HuH-7.5 (cell line): Measurements from ENCODE around the gene KRT86.

Source experiments
- DNase-seq: peaks from one replicate; pipeline ENCODE4 v3.0.0; 2011; ENCODE audit warnings: low spot score

KRT86 gene

DNA sequence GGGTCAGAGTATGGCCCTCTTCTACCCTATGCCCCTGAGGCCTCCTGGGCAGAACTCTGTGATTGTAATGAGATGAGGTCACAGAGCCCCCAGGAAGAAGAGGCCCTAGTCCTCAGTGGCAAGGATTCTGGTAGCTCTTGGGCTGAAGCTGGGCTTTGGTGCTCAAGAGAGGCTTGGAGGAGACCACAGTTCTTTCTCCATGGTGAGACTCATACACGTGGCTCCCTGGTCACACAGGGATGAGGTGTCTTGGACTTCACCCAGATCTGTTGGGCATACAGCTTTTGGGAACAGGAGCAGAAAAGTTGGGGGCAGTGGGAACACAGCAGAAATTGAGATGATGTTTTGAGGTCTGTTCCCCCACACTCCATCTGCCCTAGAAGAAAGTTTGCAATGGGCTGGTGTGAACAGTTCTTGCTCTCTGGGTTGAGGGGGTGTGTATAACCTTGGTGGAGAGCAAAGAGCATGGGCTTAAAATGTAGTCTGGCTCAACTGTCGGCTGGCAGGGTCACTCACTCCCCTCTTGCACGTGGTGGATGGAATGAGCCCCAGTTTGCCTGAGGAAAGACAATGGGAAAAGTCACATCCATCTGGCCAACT is at the start of gene KRT86:
TSS of gene KRT86 (plus strand) at position 125 of the 600 bp plus-strand sequence. CDS start 27,272 bp downstream, outside the sequence.
- DNase-seq, result no peak

DNA sequence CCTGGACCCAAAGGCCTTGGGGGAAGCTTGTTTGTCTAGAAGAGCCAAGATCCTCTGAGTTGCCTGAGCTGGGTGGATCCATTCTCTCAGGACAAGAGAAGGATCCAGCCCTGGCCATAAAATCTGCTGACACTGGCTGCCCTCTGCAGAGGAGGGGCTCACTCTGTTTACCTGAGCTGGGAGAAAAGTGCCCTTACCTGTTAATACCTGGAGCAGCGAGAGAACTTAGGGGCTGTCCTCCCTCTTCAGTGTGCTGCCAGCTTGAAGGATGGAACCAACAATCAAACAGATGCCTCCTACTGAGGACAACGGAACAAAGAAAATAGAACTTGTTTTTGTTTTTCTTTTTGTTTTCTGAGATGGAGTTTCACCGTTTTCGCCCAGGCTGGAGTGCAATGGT is 48.7 kb upstream of the KRT86 start:
- no peak for DNase-seq

DNA sequence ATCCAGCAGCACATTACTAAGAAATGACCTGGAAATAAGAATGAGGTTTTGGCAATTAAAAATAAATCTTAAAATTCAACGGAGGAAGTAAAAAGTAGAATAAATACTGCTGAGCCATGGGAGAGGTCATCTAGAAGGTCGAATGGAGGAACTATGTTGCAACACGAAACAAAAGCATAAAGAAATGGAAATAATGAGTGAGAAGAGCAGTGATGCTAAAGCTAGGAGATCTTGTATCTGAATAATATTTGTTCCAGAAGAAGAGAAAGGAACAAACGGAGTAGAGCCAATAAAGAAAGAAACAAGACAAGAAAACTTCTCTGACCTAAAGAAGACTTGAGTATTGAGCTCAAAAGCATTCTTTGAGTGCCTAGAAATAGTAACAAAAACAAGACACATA is 48.0 kb upstream of the KRT86 start:
- DNase-seq, result no peak

DNA sequence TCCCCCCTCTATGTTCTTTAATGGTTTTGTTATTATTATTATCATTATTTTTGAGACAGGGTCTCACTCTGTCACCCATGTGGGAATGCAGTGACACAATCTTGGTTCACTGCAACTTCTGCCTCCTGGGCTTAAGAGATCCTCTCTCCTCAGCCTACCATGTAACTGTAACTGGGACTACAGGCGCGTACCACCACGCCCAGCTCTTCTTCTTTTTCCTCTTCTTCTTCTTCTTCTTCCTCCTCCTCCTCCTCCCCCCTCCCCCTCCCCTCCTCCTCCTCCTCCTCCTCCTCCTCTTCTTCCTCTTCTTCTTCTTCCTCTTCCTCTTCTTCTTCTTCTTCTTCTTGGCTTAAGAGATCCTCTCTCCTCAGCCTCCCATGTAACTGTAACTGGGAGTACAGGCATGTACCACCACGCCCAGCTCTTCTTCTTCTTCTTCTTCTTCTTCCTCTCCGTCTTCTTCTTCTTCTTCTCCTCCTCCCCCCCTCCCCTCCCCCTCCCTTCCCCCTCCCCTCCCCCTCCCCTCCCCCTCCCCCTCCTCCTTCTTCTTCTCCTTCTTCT is 46.8 kb upstream of the KRT86 start:
- DNase-seq, result no peak

DNA sequence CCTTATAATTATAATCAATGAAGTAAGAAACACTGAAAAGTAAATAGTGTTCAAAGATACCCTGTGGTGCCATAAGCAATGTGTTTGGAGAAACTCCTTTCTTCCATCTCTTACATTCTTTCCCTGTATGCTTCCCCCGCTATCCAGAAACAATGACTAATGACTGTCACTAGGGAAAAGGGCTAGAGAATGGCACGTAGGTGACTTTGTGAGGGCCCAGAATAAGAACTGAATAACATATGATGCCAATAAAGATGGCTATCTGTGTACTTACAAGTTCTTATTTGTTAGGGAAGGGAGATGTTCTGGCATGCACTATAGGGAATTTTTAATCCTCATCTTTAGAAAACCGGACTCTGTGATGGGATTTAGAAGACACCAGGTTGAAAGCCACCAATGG is 46.1 kb upstream of the KRT86 start:
- no peak for DNase-seq

DNA sequence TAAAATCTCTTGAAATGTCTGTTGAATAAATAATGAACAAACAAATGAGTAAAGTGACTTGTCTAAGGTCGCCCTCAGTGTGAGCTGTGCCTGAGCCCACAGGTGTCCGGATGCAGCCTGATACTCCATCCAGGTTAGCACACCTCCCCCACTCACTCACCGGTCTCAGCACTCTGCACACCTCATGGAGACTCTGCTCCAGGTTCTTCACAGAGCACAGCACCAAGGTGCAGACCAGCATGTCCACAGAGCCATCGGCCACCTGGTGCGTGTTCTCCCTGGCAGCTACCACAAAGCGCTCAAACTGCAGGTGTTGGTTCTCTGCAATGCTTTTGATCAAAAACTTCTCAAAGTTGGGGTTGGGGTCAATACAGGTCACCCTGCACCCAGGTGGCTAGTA is 45.5 kb upstream of the KRT86 start:
- no peak for DNase-seq

DNA sequence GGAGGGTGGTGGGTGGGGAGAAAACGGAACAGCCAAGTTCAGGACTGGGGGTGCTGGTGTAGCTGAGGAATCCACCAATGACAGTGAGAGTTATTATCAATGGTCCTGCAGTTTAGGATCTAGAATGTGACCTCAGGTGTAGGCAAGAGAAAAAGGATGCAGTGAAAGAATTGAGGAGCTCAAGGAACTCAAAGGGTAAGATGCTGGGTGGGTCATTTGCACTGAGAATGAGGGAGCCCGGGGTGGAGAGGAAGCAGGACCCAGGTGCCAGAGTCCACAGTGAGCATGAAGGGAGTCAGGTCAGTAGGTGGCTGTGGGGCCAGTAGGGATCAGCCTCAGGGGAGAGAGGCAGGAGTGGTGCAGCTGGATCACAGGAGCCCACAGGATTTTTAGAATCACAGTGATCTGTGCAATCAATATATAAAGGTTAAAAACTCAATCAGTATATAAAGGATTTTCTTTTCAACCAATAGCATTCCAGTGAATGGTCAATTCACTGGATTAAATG is 44.6 kb upstream of the KRT86 start:
- no peak for DNase-seq

DNA sequence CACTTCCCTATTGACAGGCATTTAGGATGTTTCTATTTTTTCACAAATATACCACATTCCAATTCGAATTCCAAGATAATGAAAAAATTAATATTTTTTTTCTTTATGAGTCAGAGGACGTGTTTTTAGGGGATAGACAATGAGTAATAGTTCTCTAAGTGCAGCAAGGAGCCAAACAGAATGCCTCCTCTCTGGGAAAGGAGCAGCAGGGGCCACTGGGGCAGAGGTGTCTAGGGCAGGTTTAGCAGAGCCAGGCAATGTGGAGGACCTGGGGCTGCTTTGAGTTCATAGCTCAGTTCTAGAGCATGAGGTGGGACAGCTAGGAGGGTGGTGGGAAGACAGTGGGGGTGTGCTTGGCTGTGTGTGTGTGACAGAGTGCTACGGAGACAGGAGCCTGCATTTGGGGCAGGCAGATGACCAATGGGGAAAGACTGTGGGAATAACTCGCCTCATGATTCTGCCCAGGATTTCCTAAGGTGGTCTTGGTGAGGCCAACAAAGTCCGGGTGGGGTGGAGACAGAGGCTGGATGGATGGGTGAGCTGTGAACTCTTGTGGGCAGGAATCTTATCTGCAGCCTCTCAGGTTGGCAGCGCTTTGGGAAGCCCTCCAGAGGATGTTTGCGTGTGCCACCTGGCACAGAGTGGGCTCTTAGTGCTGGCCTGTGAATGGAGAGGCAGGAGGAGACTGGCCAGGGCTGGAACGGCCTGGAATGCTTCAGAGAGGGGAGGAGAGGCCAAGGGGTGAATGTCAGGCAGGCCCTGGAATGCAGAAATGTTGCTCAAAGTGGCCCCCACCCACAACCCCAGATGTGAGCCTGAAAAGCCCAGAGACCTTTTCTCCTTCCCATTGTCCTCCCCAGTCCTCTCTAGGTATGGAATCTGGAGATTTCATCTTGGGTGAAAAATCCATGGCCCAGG is 43.8 kb upstream of the KRT86 start:
- no peak for DNase-seq

DNA sequence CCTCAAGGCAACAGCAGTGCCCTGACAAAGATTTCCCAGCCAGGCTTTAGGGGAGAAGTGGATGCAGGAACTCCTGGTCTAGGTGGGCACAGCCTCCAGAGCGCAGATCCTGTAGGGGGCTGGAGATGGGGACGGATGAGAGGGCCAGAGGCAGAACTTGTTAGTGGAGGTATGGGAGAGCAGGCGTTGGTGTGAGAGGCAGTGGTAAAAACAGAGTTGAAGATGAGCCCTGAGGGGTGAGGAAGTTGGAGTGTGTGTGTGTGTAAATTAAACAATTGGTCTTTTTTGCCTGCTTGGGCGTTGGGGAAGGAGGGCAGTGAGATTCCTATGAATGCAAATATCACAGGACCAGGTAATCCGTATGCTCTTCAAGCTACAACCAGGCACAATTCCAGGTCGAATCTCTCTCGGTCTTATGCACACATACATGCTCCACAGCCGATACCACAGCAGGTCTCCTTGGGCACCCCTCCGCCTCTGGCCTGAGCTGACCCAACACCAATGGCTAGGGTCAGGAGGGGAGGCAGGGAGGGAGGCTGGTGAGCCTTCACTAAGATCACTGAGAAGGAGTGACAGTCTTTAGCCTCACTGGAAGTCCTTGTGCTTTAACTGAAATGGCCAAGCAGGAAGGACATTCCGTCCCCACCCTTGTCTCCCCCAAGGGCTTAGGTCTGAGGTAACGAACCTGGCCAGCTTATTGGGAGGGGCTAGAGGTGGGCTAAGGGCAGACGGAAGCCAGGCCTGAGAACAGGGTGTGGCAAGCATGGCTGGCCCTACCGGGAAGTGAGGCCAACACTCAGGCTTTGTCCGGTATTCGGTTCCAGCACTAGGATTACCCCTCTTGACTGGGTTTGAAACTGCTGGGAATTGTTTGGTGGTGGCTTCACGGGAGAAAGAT is 42.9 kb upstream of the KRT86 start:
- DNase-seq, result no peak

DNA sequence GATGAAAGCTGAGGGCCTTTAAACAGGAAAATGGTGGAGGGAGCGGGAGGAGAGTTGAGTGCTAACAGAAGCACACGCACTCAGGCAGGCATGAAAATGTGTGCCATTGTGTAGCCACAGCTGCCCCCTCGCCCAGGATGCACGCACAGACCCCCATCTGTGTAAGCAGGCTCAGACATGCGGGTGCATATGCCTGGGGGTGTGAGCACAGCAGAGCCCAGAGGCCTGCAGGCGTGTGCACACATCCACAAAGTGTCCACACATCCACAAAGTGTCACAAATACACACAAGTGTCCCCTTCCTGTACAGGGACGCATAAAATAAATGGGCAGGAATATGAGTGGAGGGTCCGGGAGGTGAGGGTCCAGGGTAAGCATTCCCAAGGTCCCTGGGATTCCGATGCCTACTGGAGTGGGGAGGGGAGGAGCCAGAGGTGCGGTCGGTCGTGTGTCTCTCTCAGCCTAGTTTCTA is 42.2 kb upstream of the KRT86 start:
- no peak for DNase-seq

DNA sequence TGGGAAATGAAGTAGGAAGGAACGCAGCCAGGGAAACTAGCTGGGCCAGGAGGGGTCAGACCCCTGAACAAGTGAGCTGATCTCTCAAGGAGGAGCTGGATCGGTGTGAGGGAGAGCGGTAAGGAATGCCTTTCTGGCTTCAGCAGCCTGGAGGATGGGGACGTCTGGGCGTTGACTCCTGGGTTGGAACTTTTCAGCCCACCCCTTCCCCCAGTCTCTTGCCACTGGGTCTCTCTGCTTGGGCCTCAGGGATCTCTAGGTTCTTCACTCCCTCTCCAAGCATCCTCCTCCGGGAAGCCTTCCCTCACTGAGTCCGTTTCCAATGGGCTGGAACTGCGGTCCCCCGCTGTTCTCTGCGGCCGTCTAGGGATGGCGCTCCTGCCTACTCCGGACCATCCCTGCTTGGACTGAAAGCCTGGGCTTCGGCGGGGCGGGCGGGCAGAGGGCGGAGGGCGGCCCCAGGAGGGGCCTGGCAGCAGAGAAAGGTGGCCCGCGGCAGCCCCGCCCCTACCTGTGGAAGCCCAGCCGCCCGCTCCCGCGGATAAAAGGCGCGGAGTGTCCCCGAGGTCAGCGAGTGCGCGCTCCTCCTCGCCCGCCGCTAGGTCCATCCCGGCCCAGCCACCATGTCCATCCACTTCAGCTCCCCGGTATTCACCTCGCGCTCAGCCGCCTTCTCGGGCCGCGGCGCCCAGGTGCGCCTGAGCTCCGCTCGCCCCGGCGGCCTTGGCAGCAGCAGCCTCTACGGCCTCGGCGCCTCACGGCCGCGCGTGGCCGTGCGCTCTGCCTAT is 41.6 kb upstream of the KRT86 start, which contains the start of gene KRT7:
TSS of gene KRT7 (plus strand) at position 570 of the 788 bp plus-strand sequence. CDS start at position 624, 54 bp downstream.
- no peak for DNase-seq

DNA sequence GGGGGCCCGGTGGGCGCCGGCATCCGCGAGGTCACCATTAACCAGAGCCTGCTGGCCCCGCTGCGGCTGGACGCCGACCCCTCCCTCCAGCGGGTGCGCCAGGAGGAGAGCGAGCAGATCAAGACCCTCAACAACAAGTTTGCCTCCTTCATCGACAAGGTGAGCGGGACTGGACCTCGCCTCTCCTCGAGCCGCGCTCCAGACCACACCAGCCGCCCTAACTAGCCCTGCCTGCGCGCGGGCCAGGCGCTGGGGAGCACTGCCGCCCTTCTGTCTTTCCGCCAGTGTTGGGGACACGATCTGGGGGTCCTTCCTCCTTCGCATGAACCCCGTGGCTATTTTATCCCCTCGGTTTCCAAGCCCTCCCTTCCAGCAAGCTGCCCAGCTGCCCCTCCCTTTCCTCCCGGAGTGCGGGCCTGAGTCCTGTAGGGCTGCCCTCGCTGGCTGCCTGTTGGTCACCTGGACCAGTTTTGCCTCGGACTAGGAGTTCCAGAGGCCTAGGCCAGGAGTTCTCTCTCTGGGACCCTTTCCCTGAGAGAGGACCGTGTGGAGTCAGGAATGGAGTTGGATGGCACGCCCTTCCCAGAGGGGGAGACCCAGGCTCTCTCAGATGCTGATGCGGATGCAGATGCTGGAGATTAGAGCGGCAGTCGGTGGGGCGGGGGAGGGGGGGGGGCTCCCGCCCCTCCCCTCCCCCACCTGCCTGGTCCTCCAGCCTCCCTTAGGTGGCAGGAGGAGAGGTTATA is 40.8 kb upstream of the KRT86 start:
- DNase-seq, result no peak

DNA sequence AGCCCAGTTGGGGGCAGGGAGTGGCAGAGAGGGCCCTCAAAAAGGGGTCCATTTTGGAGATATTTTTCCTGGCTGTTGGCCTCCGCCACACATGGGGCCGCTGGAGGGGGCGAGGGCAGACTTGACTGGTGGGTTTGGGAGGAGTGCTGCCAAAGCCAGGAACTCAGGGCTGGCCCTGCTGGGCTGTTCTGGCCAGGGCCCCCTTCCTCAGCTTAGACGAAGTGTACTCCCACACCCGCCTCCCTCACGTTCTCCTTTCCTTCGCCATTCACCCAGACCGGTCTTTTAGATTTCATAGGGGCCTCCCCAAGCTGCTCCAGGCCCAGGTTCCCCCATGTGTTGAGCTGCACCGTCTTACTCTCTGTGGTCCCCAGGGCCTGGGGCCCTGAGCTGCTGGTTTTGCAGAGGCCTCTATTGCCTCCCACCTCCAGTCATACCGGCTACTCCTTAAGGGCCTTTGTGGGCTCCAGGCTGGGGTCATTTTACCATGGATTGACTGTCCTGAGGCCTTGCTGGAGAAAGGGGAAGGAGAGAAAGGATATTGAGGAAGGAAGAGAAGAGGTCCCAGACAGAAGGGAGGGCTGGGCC is 40.1 kb upstream of the KRT86 start:
- no peak for DNase-seq

DNA sequence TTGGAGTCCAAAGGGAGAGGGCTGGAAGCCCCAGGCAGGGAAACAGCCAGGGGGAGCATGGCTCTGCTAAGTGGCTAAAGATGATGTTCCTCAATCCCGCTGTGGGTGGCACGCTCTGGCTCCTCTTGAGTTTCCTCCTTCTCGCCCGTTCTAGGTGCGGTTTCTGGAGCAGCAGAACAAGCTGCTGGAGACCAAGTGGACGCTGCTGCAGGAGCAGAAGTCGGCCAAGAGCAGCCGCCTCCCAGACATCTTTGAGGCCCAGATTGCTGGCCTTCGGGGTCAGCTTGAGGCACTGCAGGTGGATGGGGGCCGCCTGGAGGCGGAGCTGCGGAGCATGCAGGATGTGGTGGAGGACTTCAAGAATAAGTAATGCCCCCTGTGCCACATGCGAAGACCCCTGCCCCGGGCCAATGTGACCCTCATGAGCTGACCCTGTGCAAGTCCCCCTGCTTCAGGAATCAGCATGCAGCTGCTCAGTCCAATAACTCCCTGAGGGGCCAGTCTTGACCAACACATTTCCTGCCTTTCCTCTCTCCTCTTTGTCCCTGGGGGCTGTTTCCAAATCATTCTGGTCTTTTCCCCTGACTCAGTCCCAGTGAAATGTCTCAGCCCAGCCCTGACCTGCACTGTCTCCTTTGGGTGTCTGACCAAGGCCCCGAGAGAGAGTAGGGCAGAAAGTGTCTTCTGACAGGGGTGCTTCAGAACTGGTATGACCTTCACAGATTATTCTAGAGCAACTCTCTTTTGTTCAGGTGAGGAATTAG is 39.3 kb upstream of the KRT86 start:
- no peak for DNase-seq

DNA sequence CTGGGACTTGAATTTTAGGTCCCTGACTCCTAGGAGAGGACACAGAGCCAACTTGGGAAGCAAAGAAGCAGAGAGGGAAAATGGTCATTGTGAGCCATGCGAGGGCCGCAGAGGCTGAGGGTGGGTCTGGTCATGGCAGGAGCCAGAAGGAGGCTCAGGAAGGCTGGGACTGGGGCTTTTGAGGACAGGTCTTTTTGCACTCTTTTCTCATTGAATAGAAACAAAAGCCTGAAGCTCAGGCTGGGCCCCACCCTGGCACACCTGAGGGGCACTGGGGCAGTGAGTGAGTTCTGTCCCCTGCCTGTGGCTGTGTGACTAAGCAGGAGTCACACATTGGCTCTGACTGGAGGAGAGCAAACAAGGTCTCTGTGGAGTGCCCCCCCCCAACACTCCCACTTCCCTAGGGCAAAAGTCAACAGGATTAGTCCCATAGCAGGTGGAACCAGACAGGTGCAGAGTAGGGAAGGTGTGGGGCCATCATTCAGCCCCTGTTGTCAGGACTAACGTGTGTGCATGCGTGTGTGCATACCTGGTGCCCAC is 38.6 kb upstream of the KRT86 start:
- DNase-seq, result no peak

DNA sequence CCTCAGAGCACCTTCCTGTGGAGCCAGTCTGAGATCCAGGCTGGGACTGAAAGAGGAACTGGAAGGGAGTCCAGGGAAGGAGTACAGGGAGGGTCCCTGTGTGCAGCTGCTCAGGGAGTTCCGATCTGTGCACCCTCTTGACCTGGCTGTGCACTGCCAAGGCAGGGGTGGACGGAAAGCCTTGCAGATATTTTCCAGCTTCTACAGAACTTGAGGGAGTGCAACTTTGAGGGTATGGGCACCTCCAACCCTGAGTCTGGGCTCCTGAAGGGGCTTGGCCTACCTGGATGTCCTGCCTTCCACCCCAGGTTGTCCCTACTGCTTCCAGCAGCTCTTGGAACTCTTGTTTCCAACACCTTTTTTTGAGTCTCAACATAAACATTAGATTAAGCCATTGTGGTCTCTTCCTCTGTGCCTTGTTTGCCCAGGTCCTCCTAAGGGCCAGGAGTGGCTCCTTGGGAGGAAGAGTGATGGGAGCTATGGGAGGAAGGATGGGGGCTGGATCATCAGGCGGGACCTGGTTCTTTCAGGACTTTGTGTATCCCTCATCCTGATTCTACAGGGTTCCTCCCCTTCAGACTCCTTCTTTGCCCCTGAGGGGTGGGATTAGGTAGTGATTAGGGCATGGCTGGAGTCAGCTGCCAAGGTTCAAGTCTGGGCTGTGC is 37.9 kb upstream of the KRT86 start:
- no peak for DNase-seq

DNA sequence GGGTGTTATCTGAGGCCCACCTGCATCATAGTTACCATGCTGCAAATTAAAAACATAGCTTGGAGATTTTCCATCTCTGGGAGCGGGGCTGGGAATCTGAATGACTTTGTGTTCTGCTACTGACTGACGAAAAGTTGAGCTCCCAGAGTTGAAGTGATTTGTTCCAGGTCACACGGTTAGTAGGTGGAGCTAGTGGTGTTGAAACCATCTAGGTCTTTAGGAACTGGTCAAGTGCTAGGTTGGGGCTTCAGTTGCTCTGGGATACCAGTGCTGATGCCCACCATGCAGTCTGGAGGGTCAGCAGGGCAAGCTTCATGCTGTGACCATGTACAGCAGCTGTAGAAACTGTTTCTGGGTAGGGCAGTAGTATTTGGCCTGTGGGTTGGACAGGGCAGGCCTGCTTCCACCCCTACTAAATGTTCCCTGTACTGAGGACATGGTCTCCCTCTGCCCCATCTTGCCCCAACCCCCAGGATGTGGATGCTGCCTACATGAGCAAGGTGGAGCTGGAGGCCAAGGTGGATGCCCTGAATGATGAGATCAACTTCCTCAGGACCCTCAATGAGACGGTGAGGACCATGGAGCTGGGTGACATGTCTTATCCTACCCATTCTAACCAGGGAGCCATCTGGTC is 36.1 kb upstream of the KRT86 start:
- DNase-seq, result no peak
